ENCODE results near the gene MGAT5.
A peak's percentile ranks its signal among the peaks of the same experiment; 100 is the strongest.

The MGAT5 gene

DNA sequence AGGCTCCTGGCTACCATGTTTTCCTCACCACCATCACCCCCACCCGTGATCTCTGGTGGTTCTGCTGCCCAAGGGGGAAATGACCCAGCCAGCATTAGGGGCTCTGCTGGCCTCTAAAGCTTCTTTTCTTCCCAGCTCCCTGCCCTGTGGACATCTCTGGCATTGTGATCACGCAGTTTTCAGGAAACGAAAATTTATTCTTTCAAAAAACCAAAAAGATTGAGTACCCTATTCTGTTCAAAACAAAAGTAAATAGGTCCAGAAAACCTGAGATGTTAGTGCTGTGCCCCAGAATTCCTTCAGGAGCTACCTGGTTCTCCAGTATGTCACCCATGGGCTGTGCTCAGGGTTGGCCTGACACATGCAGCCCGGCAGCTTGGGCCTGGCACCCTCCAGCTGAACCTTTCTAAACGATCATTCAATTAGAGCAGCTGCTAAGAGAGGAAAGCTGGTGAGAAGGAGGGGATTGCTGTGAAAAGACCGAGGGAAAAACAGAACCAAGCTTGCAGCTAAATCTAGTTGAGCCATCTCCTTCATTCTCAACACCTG, 157.5 kb downstream of the MGAT5 start:
- no peaks in the 10 kb centered on the region for H3K36me3 ChIP-seq (ENCODE audit: control insufficient read depth in 1 of 2, insufficient read depth in 2 of 2, low read depth in 1 of 2, low read length in 2 of 2)
- no peak overlapping the region for H2BK5ac ChIP-seq (ENCODE audit: low read depth, low read length, poor library complexity, severe bottlenecking)
- H3K4me2 ChIP-seq (ENCODE audit: low read length, poor library complexity, severe bottlenecking): no peak overlapping the region
- no peak overlapping the region for H3K4me3 ChIP-seq (ENCODE audit: insufficient read depth in 1 of 2, low read depth in 1 of 2, low read length in 2 of 2)
- H3K4ac ChIP-seq (ENCODE audit: low read depth in 1 of 2, low read length in 2 of 2): peak overlapping the region; percentile 59 to 95
- H4K8ac ChIP-seq (ENCODE audit: low read length): peak overlapping the region; percentile 82
- H2BK15ac ChIP-seq (ENCODE audit: low read depth, poor library complexity, severe bottlenecking): peak overlapping the region; percentile 26
- H3K9me3 ChIP-seq (ENCODE audit: control insufficient read depth, low read length): no peaks in the 10 kb centered on the region
- H3K79me1 ChIP-seq (replicated peaks; ENCODE audit: low read length, poor library complexity, severe bottlenecking): peaks cover under 1% of the 10 kb centered on the region
- no peaks in the 10 kb centered on the region for H3K27me3 ChIP-seq (ENCODE audit: control insufficient read depth in 1 of 2, insufficient read depth in 1 of 2, low read length in 2 of 2)
- H3K14ac ChIP-seq (ENCODE audit: low read length in 2 of 2): peak overlapping the region in 1 of 2 experiments; percentile 9
- peak overlapping the region; percentile 88 to 96 for H3K18ac ChIP-seq (ENCODE audit: low read depth in 1 of 2, low read length in 2 of 2)
- H3K27ac ChIP-seq (ENCODE audit: low read length, poor library complexity, severe bottlenecking): no peak overlapping the region
- no peak overlapping the region for H2AFZ ChIP-seq (ENCODE audit: low read depth, low read length)
- H2BK120ac ChIP-seq (ENCODE audit: low read depth, low read length): peak overlapping the region; percentile 91
- peak overlapping the region; percentile 93 for H4K91ac ChIP-seq (ENCODE audit: low read length)
- H3K9ac ChIP-seq (ENCODE audit: low read length): peak overlapping the region; percentile 12
- H2BK12ac ChIP-seq (ENCODE audit: low read length in 2 of 2): peak overlapping the region; percentile 75 to 92
- WGBS: 59% methylated on average over 4 of the region's 6 CpGs
- no peak overlapping the region for H2AK5ac ChIP-seq (ENCODE audit: low read length, severe bottlenecking)
- H3K23ac ChIP-seq (ENCODE audit: low read length in 2 of 2): no peak overlapping the region
- DNase-seq: no peak
- peaks cover 6% of the 10 kb centered on the region for H3K4me1 ChIP-seq (ENCODE audit: control insufficient read depth, insufficient read depth, low read depth, low read length)

DNA sequence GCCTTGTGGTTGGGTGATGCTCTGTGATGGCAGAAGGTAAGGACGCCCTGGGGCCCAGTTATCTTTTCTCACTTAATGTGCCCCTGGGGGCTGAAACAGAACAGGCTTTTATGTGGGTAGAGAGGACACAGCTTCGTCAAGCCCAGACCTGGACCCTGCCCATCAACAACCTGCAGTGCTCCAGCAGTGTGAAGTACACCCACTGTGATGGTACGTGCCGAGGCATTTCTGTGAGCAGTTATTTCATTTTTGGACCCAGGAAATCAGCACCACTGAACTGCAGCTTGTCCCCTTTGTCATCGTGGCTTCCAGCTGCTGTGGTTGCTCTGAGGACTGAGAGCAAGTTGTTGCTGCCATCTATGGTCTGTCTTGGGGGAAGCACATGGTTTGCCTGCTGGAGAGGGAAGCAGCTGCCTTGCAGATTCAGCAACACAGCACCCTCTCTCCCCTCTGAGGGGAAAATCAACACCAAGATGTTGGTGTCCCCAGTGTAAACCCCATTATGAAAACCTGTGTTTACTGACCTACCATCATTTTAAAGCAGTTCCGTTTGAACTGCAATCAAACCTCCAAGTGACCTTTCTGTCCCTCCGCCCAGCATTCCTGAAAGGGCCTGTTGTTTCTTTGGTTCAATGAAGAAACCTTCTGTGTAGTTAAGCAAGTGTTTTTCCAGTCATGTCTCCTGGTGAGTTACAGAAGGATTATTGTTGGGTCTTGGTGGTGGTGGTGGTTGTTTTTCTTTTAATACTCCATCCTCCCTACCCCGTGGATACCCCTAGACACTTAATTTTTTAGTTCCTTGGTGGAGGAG, 158.2 kb downstream of the MGAT5 start:
- WGBS: 38% methylated on average over 7 of the region's 8 CpGs
- Histone ChIP-seq H3K14ac (ENCODE audit: low read length in 2 of 2) (peak overlapping the region in 1 of 2 experiments; percentile 9), H3K23ac (ENCODE audit: low read length in 2 of 2) (no peak overlapping the region), H2AK5ac (ENCODE audit: low read length, severe bottlenecking) (no peak overlapping the region), H3K4ac (ENCODE audit: low read depth in 1 of 2, low read length in 2 of 2) (peak overlapping the region; percentile 59 to 95), H3K36me3 (ENCODE audit: control insufficient read depth in 1 of 2, insufficient read depth in 2 of 2, low read depth in 1 of 2, low read length in 2 of 2) (no peaks in the 10 kb centered on the region), H3K4me1 (ENCODE audit: control insufficient read depth, insufficient read depth, low read depth, low read length) (peaks cover 5% of the 10 kb centered on the region), H2AFZ (ENCODE audit: low read depth, low read length) (no peak overlapping the region), H3K18ac (ENCODE audit: low read depth in 1 of 2, low read length in 2 of 2) (peak overlapping the region; percentile 88 to 96), H3K79me1 (replicated peaks; ENCODE audit: low read length, poor library complexity, severe bottlenecking) (peaks cover 1% of the 10 kb centered on the region), H3K27me3 (ENCODE audit: control insufficient read depth in 1 of 2, insufficient read depth in 1 of 2, low read length in 2 of 2) (no peaks in the 10 kb centered on the region), H3K4me3 (ENCODE audit: insufficient read depth in 1 of 2, low read depth in 1 of 2, low read length in 2 of 2) (no peak overlapping the region), H2BK5ac (ENCODE audit: low read depth, low read length, poor library complexity, severe bottlenecking) (no peak overlapping the region), H4K91ac (ENCODE audit: low read length) (peak overlapping the region; percentile 93), H3K9me3 (ENCODE audit: control insufficient read depth, low read length) (no peaks in the 10 kb centered on the region), H2BK12ac (ENCODE audit: low read length in 2 of 2) (peak overlapping the region; percentile 75 to 91), H3K4me2 (ENCODE audit: low read length, poor library complexity, severe bottlenecking) (no peak overlapping the region), H2BK120ac (ENCODE audit: low read depth, low read length) (peak overlapping the region; percentile 91), H4K8ac (ENCODE audit: low read length) (peak overlapping the region; percentile 82), H3K9ac (ENCODE audit: low read length) (peak overlapping the region; percentile 12), H3K27ac (ENCODE audit: low read length, poor library complexity, severe bottlenecking) (no peak overlapping the region), H2BK15ac (ENCODE audit: low read depth, poor library complexity, severe bottlenecking) (peak overlapping the region; percentile 2)
- peak; percentile 89 for DNase-seq

- Histone ChIP-seq H2BK120ac (ENCODE audit: low read depth, low read length) (no peak overlapping the region), H3K4ac (ENCODE audit: low read depth in 1 of 2, low read length in 2 of 2) (no peak overlapping the region), H3K4me3 (ENCODE audit: insufficient read depth in 1 of 2, low read depth in 1 of 2, low read length in 2 of 2) (no peak overlapping the region), H3K23ac (ENCODE audit: low read length in 2 of 2) (no peak overlapping the region), H2BK12ac (ENCODE audit: low read length in 2 of 2) (peak overlapping the region in 1 of 2 experiments; percentile 53), H2AFZ (ENCODE audit: low read depth, low read length) (no peak overlapping the region), H4K91ac (ENCODE audit: low read length) (peak overlapping the region; percentile 77), H3K18ac (ENCODE audit: low read depth in 1 of 2, low read length in 2 of 2) (no peak overlapping the region), H3K14ac (ENCODE audit: low read length in 2 of 2) (peak overlapping the region in 1 of 2 experiments; percentile 9), H3K9ac (ENCODE audit: low read length) (no peak overlapping the region), H3K4me2 (ENCODE audit: low read length, poor library complexity, severe bottlenecking) (no peak overlapping the region), H3K9me3 (ENCODE audit: control insufficient read depth, low read length) (no peaks in the 10 kb centered on the region), H3K27me3 (ENCODE audit: control insufficient read depth in 1 of 2, insufficient read depth in 1 of 2, low read length in 2 of 2) (no peaks in the 10 kb centered on the region), H2BK15ac (ENCODE audit: low read depth, poor library complexity, severe bottlenecking) (no peak overlapping the region), H3K79me1 (replicated peaks; ENCODE audit: low read length, poor library complexity, severe bottlenecking) (peaks cover 1% of the 10 kb centered on the region), H4K8ac (ENCODE audit: low read length) (peak overlapping the region; percentile 45), H3K27ac (ENCODE audit: low read length, poor library complexity, severe bottlenecking) (no peak overlapping the region), H2BK5ac (ENCODE audit: low read depth, low read length, poor library complexity, severe bottlenecking) (no peak overlapping the region), H2AK5ac (ENCODE audit: low read length, severe bottlenecking) (no peak overlapping the region), H3K4me1 (ENCODE audit: control insufficient read depth, insufficient read depth, low read depth, low read length) (peaks cover 5% of the 10 kb centered on the region), H3K36me3 (ENCODE audit: control insufficient read depth in 1 of 2, insufficient read depth in 2 of 2, low read depth in 1 of 2, low read length in 2 of 2) (no peaks in the 10 kb centered on the region)
- 87% methylated on average over 8 of the region's 8 CpGs for WGBS
- no peak for DNase-seq
These were observed 158.7 kb downstream of the MGAT5 start for GRCh38 chr2:134412639-134412999.

- Histone ChIP-seq H2BK12ac (ENCODE audit: low read length in 2 of 2) (no peak overlapping the region), H4K8ac (ENCODE audit: low read length) (no peak overlapping the region), H3K9ac (ENCODE audit: low read length) (no peak overlapping the region), H2AFZ (ENCODE audit: low read depth, low read length) (no peak overlapping the region), H3K14ac (ENCODE audit: low read length in 2 of 2) (no peak overlapping the region), H2BK120ac (ENCODE audit: low read depth, low read length) (no peak overlapping the region), H3K27me3 (ENCODE audit: control insufficient read depth in 1 of 2, insufficient read depth in 1 of 2, low read length in 2 of 2) (no peaks in the 10 kb centered on the region), H3K4ac (ENCODE audit: low read depth in 1 of 2, low read length in 2 of 2) (no peak overlapping the region), H3K27ac (ENCODE audit: low read length, poor library complexity, severe bottlenecking) (no peak overlapping the region), H3K79me1 (replicated peaks; ENCODE audit: low read length, poor library complexity, severe bottlenecking) (peaks cover 1% of the 10 kb centered on the region), H2BK15ac (ENCODE audit: low read depth, poor library complexity, severe bottlenecking) (no peak overlapping the region), H3K4me1 (ENCODE audit: control insufficient read depth, insufficient read depth, low read depth, low read length) (peaks cover 5% of the 10 kb centered on the region), H2AK5ac (ENCODE audit: low read length, severe bottlenecking) (no peak overlapping the region), H3K23ac (ENCODE audit: low read length in 2 of 2) (no peak overlapping the region), H3K9me3 (ENCODE audit: control insufficient read depth, low read length) (no peaks in the 10 kb centered on the region), H3K36me3 (ENCODE audit: control insufficient read depth in 1 of 2, insufficient read depth in 2 of 2, low read depth in 1 of 2, low read length in 2 of 2) (no peaks in the 10 kb centered on the region), H3K4me3 (ENCODE audit: insufficient read depth in 1 of 2, low read depth in 1 of 2, low read length in 2 of 2) (no peak overlapping the region), H2BK5ac (ENCODE audit: low read depth, low read length, poor library complexity, severe bottlenecking) (no peak overlapping the region), H4K91ac (ENCODE audit: low read length) (no peak overlapping the region), H3K18ac (ENCODE audit: low read depth in 1 of 2, low read length in 2 of 2) (no peak overlapping the region), H3K4me2 (ENCODE audit: low read length, poor library complexity, severe bottlenecking) (no peak overlapping the region)
- peak; percentile 45 for DNase-seq
- 2% methylated on average over 1 of the region's 1 CpG for WGBS
These were observed 159.6 kb downstream of the MGAT5 start for GRCh38 chr2:134413430-134413829.

All from mesenchymal stem cell (in vitro differentiated cells and primary cell).